Natural killer cell (primary cell): ENCODE results near the gene GIMAP8. TPM values are rescaled to one million over a fixed set of nuclear protein-coding genes. Genes with fewer than 3 reads are reported as not detected.

ENCODE experiments used
- ATAC-seq, 3 donors: fragments of 150-1000 bp in 2 of 3; fragments of 200-7000 bp in 1 of 3; cut with Tn5 transposase; 1 replicate in 1 of 3; 2 replicates in 2 of 3; pipeline ENCODE4 v1.10.0; 2021; ENCODE audit warnings: mild to moderate bottlenecking in 2 of 3, moderate library complexity in 2 of 3
- DNase-seq, 2 donors: peaks; one replicate each; pipeline versions ENCODE4 v3.0.0 to v3.0.0-alpha.2; 2013 to 2021; ENCODE audit warnings: mixed read lengths in 1 of 2
- H3K27ac ChIP-seq: one replicate; pipeline ENCODE4 v1.5.1; 2013; ENCODE audit warnings: mild to moderate bottlenecking, low read length
- H3K27me3 ChIP-seq: one replicate; pipeline ENCODE4 v1.6.1; 2013; ENCODE audit warnings: low read length; ENCODE audit not compliant: control insufficient read depth, insufficient read depth
- H3K36me3 ChIP-seq: one replicate; pipeline ENCODE4 v1.6.1; 2013; ENCODE audit warnings: low read length; ENCODE audit not compliant: control insufficient read depth, insufficient read depth
- H3K4me1 ChIP-seq: one replicate; pipeline ENCODE4 v1.6.1; 2013; ENCODE audit warnings: low read length; ENCODE audit not compliant: control insufficient read depth, insufficient read depth
- H3K4me3 ChIP-seq: one replicate; pipeline ENCODE4 v1.5.1; 2013; ENCODE audit warnings: low read length
- H3K9me3 ChIP-seq: one replicate; pipeline ENCODE4 v1.6.1; 2013; ENCODE audit warnings: low read length; ENCODE audit not compliant: control insufficient read depth, insufficient read depth
- H3K27ac Mint-ChIP-seq, 2 donors: one replicate each; pipeline ENCODE4 v1.8.0; 2022; ENCODE audit warnings: mild to moderate bottlenecking in 2 of 2, mixed read lengths in 2 of 2, moderate library complexity in 1 of 2
- H3K27me3 Mint-ChIP-seq, 2 donors: one replicate each; pipeline ENCODE4 v1.8.0; 2022; ENCODE audit warnings: low read depth in 2 of 2, mixed read lengths in 2 of 2
- H3K36me3 Mint-ChIP-seq: one replicate; pipeline ENCODE4 v1.8.0; 2022; ENCODE audit warnings: mixed read lengths
- H3K4me1 Mint-ChIP-seq, 2 donors: one replicate each; pipeline ENCODE4 v1.8.0; 2022; ENCODE audit warnings: mixed read lengths in 2 of 2
- H3K4me3 Mint-ChIP-seq: one replicate; pipeline ENCODE4 v1.8.0; 2022; ENCODE audit warnings: mild to moderate bottlenecking, moderate library complexity, mixed read lengths
- H3K9me3 Mint-ChIP-seq, 2 donors: one replicate each; pipeline ENCODE4 v1.8.0; 2022; ENCODE audit warnings: mixed read lengths in 2 of 2
- CTCF ChIP-seq: fragments of 200-600 bp; IDR thresholded peaks from one replicate; pipeline ENCODE4 v1.8.0; 2022; ENCODE audit warnings: antibody characterized with exemption
- WGBS: methylation state at CpG from one replicate; pipeline ENCODE4 v1.1.7; 2013; ENCODE audit warnings: missing lambda C conversion rate; ENCODE audit not compliant: insufficient coverage; 5-methylcytosine and 5-hydroxymethylcytosine counted together
- intact Hi-C: fragments of 100-400 bp; cut with micrococcal nuclease; formaldehyde crosslinking; loops from one replicate; pipeline ENCODE4 v1.14.2; 2022
- total RNA-seq, 4 donors: library from RNA; stranded (reverse); fragments of 120-200 nt in 1 of 4; gene quantifications; one replicate each; pipeline versions ENCODE4 v1.2.3 to v1.2.4, GENCODE V29; 2013 to 2022

Gene GIMAP8
- total RNA-seq, 3 donors from 2014 or later (not counting 1 experiment from before 2014, with no cell fraction given) = 6.7 to 17.7 (median 8.4) TPM

- H3K9me3 ChIP-seq = no peaks in the 10 kb centered on the region
- intact Hi-C loops = no loop called here
- peaks cover 58% of the 10 kb centered on the region for H3K36me3 ChIP-seq
- no peaks in the 10 kb centered on the region for H3K27me3 Mint-ChIP-seq
- H3K4me3 Mint-ChIP-seq = no peak overlapping the region
- H3K27ac Mint-ChIP-seq = peak overlapping the region; percentile 96 to 97
- peak overlapping the region; percentile 5 for H3K27ac ChIP-seq
- ATAC-seq (no peak), DNase-seq (peak in 1 of 2 donors; percentile 40)
- H3K4me1 ChIP-seq = peaks cover 31% of the 10 kb centered on the region
- TF ChIP-seq CTCF = no peak
- H3K9me3 Mint-ChIP-seq = no peaks in the 10 kb centered on the region
- whole genome bisulfite sequencing = 96% methylated on average over 25 of the region's 25 CpGs
- H3K27me3 ChIP-seq = no peaks in the 10 kb centered on the region
- no peak overlapping the region for H3K4me3 ChIP-seq
- H3K36me3 Mint-ChIP-seq = peaks cover 56% of the 10 kb centered on the region
- peaks cover 63 to 75% of the 10 kb centered on the region in 2 donors for H3K4me1 Mint-ChIP-seq
Observed at GRCh38 chr7:150476819-150477631, 26.6 kb downstream of the GIMAP8 start.

GRCh38 chr7:150479023-150479716, 28.7 kb downstream of the GIMAP8 start:
- H3K27me3 ChIP-seq = no peaks in the 10 kb centered on the region
- ATAC-seq (no peak), DNase-seq (peak in 1 of 2 donors; percentile 79)
- Mint-ChIP-seq H3K9me3 (no peaks in the 10 kb centered on the region), H3K36me3 (peaks cover 44% of the 10 kb centered on the region), H3K4me3 (no peak overlapping the region), H3K27ac (peak overlapping the region; percentile 96 to 97), H3K4me1 (peaks cover 81 to 88% of the 10 kb centered on the region in 2 donors), H3K27me3 (no peaks in the 10 kb centered on the region)
- H3K36me3 ChIP-seq = peaks cover 37% of the 10 kb centered on the region
- 93% methylated on average over 1 of the region's 3 CpGs for WGBS
- intact Hi-C loops = no loop called here
- no peaks in the 10 kb centered on the region for H3K9me3 ChIP-seq
- H3K4me3 ChIP-seq = no peak overlapping the region
- TF ChIP-seq CTCF = no peak
- H3K27ac ChIP-seq = peak overlapping the region; percentile 89
- H3K4me1 ChIP-seq = peaks cover 40% of the 10 kb centered on the region

GRCh38 chr7:150481186-150481920, 30.9 kb downstream of the GIMAP8 start:
- no peak for TF ChIP-seq CTCF
- Mint-ChIP-seq H3K27ac (peak overlapping the region; percentile 96 to 97), H3K9me3 (no peaks in the 10 kb centered on the region), H3K27me3 (no peaks in the 10 kb centered on the region), H3K4me1 (peaks cover 84 to 89% of the 10 kb centered on the region in 2 donors), H3K4me3 (peak overlapping the region; percentile 83), H3K36me3 (peaks cover 23% of the 10 kb centered on the region)
- H3K27ac ChIP-seq = peak overlapping the region; percentile 89
- ATAC-seq (peak; percentile 86 to 94 (median 92)), DNase-seq (peak; percentile 58 to 79)
- H3K9me3 ChIP-seq = no peaks in the 10 kb centered on the region
- 25% methylated on average over 8 of the region's 9 CpGs for WGBS
- intact Hi-C loops = loop anchor here (1.0 to 2.0 kb wide), 4 partner anchors 31 to 187 kb away; partner anchors contain the start of genes GIMAP7 and GIMAP8
- H3K27me3 ChIP-seq = no peaks in the 10 kb centered on the region
- peaks cover 40% of the 10 kb centered on the region for H3K4me1 ChIP-seq
- no peak overlapping the region for H3K4me3 ChIP-seq
- peaks cover 25% of the 10 kb centered on the region for H3K36me3 ChIP-seq
